Stimulated activated CD4-positive, alpha-beta T cell treated with anti-CD3 and anti-CD28 coated beads, TNF-alpha, amount 100 ng/mL, for 1 hour (primary cell): Measurements from ENCODE around the gene RPS6KA3.

Source experiments
- DNase-seq, 3 donors: peaks; one replicate each; pipeline ENCODE4 v3.0.0-alpha.2; 2020; ENCODE audit warnings: low read depth in 3 of 3, low spot score in 1 of 3

The RPS6KA3 gene

DNA sequence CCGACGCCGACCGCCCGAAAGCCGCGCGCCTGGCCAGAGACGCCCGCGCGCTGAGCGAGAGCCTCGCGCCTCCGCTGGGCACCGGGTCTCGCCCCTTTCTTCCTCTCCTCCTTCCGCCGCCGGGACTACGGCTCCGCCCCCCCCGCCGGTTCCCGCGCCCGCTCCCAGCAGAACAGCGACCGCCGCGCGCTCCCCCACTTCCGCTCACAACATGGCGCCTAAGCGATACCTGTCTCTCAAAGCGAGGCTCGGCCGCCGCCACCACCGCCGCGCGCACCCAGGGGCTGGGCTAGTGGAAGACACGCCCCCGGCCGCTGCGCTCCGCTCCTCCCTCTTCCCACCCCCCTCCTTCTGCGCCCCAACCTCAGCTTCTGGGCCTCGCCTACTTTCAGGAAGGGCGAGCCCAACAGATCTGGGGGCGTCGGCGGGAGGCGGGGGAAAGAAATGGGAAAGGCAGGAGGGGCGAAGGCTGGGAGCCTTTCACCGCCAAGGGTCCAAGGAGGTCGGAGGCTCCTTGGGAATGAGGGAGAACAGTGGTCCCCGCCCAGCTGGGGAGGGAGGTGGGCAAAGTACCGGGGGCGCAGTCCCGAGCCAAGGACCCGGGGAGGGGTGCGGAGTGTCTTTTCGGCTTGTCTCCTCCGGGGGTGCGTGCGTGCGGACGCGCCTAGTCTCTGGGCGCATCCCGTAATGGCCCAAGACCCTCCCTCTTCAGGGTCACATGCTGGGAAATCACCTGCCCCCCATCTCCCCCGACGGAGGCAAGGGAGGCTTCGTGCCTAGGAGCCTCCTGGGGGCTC is at the start of gene RPS6KA3:
TSS of gene RPS6KA3 (minus strand) at position 100 of the 797 bp plus-strand sequence. CDS start 277 bp downstream, outside the sequence.
- peak; percentile 78 to 81 (median 80) for DNase-seq

DNA sequence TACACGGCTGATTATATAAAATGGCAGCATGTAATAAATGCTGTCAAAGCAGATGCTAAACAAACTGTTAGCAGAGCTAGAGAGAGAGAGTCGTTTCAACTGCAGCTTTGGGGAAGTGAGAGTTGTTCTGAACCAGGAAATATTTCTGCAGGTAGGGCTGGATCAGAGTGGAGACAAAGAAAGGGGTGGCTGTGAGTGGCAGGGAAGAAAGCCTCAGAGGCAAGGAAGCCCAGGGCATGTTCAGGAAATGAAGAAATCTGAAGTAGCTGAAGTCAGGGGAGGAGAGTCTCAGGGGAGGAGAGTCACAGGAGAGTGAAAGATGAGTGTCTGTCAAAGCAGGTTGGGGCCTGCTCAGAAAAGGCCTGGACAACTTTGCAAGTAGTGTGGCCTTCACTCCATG is 48.4 kb upstream of the RPS6KA3 start:
- no peak for DNase-seq

GRCh38 chrX:20313899-20314298 is 47.2 kb upstream of the RPS6KA3 start:
- no peak for DNase-seq

DNA sequence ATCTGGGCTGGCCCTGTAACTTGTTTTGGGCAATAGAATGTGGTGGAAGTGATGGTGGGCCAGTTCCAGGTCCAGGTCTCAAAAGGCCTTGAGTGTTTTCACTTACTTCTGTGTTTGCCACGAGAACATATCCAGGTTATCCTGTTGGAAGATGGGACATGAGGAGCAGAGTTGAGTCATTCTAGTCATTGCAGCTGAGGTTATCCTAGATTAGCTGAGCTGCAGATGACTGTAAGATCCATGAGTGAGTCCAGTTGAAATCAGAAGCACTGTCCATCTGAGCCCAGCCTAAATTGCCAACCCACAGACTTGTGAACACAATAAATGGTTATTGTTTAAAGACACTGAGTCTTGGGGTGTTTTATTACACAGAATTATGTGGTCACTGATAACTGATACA is 45.3 kb upstream of the RPS6KA3 start:
- no peak for DNase-seq

DNA sequence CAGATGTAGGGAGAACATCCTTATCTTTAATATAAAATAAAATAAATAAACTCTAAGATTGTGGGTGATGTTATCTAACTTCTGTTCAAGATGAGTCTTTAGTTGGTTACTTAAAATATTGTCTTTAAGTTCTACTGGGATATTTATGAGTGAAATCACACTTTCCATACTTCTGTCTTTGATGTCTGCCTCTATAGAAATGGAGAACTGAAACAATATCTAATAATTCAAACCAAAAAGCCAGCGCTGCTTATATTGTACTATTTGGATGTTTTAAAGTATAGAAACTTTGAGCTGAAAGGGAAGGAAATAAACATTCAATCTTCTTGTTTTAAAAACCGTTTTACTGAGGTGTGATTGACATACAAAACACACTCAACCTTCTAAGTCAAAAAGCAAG is 44.8 kb upstream of the RPS6KA3 start:
- DNase-seq, result no peak

DNA sequence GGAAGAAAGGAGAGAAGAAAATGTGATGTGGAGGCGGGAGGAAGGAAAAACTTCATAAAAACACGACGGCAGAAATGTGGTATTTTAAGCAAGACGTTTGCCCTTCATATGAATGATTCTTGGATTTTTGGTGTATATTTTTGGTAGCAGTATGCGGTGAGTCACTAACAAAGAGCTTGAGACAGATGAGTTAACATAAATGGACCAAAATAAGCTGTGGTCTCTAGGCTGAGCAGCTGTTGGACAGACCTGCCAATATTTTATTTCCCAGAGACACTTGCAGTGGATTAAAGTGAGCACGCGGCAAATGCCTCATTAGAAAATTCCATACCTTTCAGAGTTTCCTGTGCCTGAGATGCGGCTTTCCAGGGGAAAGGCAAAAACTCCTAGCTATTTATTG is 43.1 kb upstream of the RPS6KA3 start:
- DNase-seq, result no peak

DNA sequence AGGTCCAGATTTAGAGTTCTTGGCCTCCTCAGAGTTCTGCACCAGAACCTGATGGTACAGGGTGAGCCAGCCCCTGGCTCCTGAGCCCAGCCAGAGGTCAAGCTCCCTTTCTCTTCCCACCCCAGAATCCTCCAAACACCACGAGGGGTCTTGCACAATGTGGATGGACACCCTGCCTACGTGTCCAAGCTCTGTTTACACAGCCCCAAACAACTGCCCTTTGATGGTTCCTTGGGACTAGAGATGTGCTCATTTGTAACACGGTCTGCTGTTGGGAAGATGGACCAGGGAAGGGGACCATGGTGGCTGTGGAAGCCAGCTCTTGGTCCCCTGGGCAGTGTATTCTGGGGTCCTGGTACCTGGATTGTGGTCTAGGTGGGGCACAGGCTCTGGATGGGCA is 40.0 kb upstream of the RPS6KA3 start:
- no peak for DNase-seq

- no peak for DNase-seq
These were observed 34.1 kb upstream of the RPS6KA3 start for GRCh38 chrX:20300822-20301221.

GRCh38 chrX:20294957-20295356 is 28.2 kb upstream of the RPS6KA3 start:
- no peak for DNase-seq

GRCh38 chrX:20294284-20294683 is 27.6 kb upstream of the RPS6KA3 start:
- no peak for DNase-seq

GRCh38 chrX:20285511-20285910 is 18.8 kb upstream of the RPS6KA3 start:
- DNase-seq, result no peak

- no peak for DNase-seq
These were observed 18.3 kb upstream of the RPS6KA3 start for GRCh38 chrX:20284992-20285391.

- DNase-seq, result no peak
These were observed 17.7 kb upstream of the RPS6KA3 start for GRCh38 chrX:20284444-20284843.

DNA sequence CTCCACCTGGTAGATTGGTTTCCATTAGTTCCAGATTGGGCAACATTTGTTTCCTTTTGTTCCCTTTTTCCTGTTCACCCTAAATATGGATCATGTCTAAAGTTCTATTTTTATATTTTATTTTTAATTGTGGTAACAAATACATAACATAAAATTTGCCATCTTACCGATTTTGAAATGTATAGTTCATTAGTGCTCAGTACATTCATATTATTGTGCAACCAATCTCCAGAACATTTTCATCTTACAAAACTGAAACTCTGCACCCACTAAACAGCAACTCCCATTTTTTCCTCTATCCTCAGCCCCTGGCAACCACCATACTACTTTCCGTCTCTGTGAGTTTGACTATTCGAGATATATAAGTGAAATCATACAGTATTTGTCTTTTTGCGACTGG is 14.2 kb upstream of the RPS6KA3 start:
- DNase-seq, result no peak

DNA sequence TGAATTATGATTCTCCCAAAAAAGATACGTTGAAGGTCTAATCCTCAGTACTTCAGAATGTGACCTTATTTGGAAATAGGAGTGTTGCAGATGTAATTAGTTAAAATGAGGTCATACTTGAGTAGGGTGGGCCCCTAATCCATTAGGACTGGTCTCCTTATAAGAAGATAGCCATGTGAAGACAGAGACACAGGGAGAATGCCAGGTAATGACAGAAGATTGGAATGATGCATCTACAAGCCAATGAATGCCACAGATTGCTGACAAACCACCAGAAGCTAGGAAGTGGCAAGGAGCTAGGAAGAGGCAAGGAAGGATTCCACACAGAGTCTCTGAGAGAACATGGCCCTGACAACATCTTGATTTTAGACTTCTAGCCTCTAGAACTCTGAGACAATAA is 7.4 kb upstream of the RPS6KA3 start:
- no peak for DNase-seq

- no peak for DNase-seq
These were observed 5.0 kb upstream of the RPS6KA3 start for GRCh38 chrX:20271730-20272129.

DNA sequence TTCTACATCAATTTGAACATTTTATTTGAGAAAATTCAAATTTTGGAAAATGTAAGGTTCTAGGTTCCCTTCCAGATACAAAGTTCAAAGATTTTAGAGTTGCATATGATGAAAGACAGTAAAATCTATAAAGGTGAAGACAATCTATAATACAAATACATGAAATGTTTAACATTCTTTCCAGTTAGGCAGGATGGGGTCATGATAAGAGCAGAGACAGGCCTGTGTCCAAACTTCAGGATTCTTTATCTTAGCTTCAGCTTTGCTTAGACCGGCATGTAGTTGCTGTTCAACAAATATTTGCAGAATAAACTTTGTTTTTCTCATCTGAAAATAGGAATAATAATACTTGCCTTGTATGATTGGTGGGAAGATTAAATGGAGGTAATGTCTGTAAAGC is 4.5 kb upstream of the RPS6KA3 start:
- no peak for DNase-seq

- no peak for DNase-seq
These were observed 3.8 kb upstream of the RPS6KA3 start for GRCh38 chrX:20270562-20270890.

GRCh38 chrX:20269848-20270561 is 3.3 kb upstream of the RPS6KA3 start:
- no peak for DNase-seq

DNA sequence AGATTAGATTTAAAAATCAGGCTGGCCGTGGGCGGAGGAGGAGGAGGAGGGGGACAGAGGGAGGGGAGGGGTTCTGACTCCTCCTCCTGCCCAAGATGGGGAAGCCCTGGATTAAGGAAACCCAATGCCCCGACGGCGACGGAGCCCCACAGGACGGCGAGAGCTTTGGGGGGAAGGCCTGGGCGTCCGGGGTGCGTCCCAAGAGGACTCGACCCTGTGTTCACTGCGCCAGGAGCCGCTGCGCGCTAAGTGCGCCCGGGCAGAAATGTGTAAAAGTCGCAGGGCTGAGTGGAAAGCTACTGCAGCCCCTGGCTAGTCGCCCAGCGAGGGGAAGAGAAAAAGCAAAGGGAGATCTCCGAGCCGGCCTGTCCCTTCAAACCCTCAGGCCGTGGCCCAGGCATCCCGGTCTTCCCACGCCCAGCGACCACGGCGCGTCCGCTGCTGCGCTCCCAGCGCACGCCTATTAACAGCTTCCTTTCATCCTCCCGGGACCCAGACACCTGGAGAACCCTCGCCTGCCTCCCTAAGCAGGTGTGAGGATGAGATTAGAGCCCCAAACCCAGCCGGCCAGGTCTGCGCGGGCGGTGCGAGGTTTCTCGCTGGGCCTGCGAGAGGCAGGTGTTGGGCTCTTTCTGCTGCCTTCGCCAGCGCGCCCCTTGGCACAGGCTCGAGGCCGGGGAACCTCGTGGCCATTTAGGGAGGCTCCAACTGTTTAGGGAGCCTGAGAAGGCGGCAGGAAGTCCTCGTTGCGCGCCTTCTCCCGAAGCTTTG is 1.4 kb upstream of the RPS6KA3 start:
- no peak for DNase-seq

DNA sequence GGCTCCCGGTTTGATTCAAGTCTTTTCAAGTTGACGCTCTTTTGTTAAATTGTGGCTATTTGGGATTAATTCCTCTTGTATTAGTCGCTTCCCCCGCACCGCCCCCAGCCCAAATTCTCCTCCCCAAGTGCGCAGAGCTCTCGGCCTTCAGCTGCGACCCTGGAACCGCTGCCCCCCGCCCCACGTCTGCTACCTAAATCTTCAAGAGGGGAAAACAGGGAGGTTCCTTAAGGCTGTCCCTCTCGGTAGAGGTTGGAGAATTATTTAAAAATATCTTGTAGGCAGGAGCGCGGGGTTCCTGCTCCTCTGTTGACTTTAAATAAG is 860 bp upstream of the RPS6KA3 start:
- no peak for DNase-seq
